IPS-18a (cell line): ENCODE data around the gene NFATC1.

Experiments
- H3K27ac ChIP-seq: one replicate; pipeline ENCODE4 v1.5.1; 2013; ENCODE audit warnings: low read length
- H3K27me3 ChIP-seq: one replicate; pipeline ENCODE4 v1.6.1; 2013; ENCODE audit warnings: mild to moderate bottlenecking, low read length; ENCODE audit not compliant: control insufficient read depth, insufficient read depth
- H3K36me3 ChIP-seq: one replicate; pipeline ENCODE4 v1.6.1; 2013; ENCODE audit warnings: low read depth, low read length; ENCODE audit not compliant: control insufficient read depth
- H3K4me1 ChIP-seq: one replicate; pipeline ENCODE4 v1.6.1; 2013; ENCODE audit warnings: low read depth, low read length; ENCODE audit not compliant: control insufficient read depth
- H3K4me3 ChIP-seq: one replicate; pipeline ENCODE4 v1.5.1; 2013; ENCODE audit warnings: low read length
- H3K9ac ChIP-seq: one replicate; pipeline ENCODE4 v1.6.1; 2013; ENCODE audit warnings: mild to moderate bottlenecking, low read length, moderate library complexity
- H3K9me3 ChIP-seq: one replicate; pipeline ENCODE4 v1.6.1; 2013; ENCODE audit warnings: low read depth, low read length; ENCODE audit not compliant: control insufficient read depth

Gene NFATC1

DNA sequence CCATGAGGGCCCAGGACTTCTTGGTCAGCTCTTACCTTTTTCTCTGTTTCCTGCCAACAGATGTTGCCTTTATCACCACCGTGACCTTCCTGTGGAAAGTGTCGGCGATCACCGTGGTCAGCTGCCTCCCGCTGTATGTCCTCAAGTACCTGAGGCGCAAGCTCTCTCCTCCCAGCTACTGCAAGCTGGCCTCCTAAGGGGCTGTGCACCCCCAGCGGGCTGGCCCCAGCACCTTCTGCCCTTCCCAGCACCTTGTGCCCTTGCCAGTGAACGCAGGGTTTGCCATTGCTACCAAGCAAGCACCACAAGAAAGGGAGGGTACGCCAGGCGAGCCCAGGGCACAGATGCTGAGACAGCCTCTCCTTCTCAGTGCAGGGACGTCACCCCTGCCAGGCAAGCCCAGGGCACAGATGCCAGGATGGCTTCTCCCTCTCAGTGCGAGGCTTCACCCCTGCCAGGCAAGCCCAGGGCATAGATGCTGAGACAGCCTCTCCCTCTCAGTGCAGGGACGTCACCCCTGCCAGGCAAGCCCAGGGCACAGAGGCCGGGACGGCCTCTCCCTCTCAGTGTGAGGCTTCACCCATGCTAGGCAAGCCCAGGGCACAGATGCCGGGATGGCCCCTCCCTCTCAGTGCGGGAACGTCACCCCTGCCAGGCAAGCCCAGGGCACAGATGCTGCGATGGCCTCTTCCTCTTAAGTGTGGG, 18.4 kb upstream of the NFATC1 start:
- no peak overlapping the region for H3K27ac ChIP-seq
- no peaks in the 10 kb centered on the region for H3K4me1 ChIP-seq
- H3K4me3 ChIP-seq = no peak overlapping the region
- H3K9ac ChIP-seq = no peak overlapping the region
- no peaks in the 10 kb centered on the region for H3K36me3 ChIP-seq
- no peaks in the 10 kb centered on the region for H3K9me3 ChIP-seq
- H3K27me3 ChIP-seq = no peaks in the 10 kb centered on the region

DNA sequence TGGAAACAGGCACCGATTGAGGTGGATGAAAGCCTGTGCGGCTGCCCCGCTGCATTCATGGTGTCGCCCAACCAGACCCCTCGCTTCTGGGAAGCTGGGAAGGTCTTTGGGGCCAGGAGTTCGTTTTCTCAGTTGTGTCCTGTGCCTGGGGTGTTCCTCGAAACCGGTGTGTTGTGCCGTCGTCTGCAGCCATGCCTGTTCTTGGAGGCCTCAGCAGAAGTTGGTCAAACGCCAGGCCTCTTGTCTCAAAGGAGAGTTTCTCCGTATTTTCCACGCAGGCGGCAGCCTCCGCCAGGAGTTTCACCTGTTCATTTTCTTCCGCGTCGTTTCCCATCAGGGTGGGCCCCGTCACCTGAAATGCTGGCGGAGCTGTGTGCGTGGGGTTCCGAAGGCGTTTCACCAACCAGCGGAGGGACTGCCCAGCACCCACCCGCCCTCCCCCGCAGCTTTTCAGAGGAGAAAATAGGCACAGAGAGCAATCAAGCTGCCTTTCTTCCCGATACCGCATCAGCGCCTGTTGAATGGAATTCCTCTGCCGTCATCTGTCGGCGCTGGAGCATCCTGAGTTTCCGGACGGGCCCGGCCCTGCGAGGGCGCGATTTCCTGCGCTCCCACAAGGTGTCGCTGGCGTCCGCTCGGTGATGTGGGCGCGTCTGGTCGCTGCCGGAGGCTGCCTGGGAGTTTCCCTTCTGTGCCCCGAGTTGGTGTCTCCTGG, 17.0 kb upstream of the NFATC1 start:
- Histone ChIP-seq H3K9me3 (no peaks in the 10 kb centered on the region), H3K27me3 (no peaks in the 10 kb centered on the region), H3K36me3 (no peaks in the 10 kb centered on the region), H3K9ac (peak overlapping the region; percentile 15), H3K4me1 (no peaks in the 10 kb centered on the region), H3K27ac (no peak overlapping the region), H3K4me3 (peak overlapping the region; percentile 33)

GRCh38 chr18:79379251-79379905, 16.4 kb upstream of the NFATC1 start:
- Histone ChIP-seq H3K4me3 (no peak overlapping the region), H3K9ac (no peak overlapping the region), H3K9me3 (no peaks in the 10 kb centered on the region), H3K36me3 (no peaks in the 10 kb centered on the region), H3K4me1 (no peaks in the 10 kb centered on the region), H3K27ac (no peak overlapping the region), H3K27me3 (no peaks in the 10 kb centered on the region)

DNA sequence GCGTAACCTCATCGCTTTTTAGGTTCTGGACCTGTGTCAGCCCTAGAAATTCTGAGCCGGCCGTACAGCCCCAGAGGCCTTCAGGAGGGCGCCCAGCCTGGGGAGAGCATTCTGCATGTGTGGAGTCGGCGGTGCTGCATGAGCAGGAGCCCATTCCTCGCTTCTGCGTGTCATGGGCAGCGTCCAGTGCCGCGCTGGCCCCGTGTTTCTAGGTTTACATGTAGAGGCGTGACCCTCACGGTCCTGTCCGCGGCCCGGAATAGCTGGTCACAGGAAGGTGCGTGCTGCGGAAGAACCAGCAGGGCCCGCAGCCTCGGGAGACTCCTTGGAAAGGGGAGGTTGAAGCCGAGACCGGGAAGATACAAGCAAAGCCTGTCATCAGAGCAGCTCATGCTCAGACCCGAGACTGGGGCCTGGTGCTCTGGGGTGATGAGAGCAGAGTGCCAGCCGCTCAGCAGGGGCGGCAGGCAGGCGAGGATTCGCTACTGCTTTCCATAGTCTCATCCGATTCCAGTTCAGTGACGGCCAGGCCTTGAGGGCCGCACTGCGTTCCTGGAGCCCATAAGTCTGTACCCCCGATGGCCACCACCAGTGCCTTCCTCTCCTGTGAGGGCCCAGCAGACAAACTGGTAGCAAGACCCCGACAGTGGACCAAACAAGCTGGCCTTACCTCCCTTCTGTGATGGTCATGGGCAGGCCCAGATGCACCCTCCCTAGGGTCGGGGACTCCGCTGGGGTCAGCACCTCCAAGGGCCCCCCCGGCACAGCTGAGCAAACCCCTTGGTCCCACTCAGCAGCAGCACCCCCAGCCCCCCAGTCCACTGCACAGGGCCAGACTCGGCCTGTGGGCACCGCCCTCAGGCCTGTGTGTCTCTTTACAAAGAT, 15.6 kb upstream of the NFATC1 start:
- Histone ChIP-seq H3K27me3 (no peaks in the 10 kb centered on the region), H3K4me1 (no peaks in the 10 kb centered on the region), H3K27ac (no peak overlapping the region), H3K9ac (no peak overlapping the region), H3K4me3 (no peak overlapping the region), H3K9me3 (no peaks in the 10 kb centered on the region), H3K36me3 (no peaks in the 10 kb centered on the region)

GRCh38 chr18:79380816-79381806, 14.6 kb upstream of the NFATC1 start:
- H3K9ac ChIP-seq = no peak overlapping the region
- no peak overlapping the region for H3K4me3 ChIP-seq
- no peaks in the 10 kb centered on the region for H3K27me3 ChIP-seq
- H3K9me3 ChIP-seq = no peaks in the 10 kb centered on the region
- H3K4me1 ChIP-seq = no peaks in the 10 kb centered on the region
- no peaks in the 10 kb centered on the region for H3K36me3 ChIP-seq
- H3K27ac ChIP-seq = no peak overlapping the region

GRCh38 chr18:79381811-79382311, 13.9 kb upstream of the NFATC1 start:
- H3K27me3 ChIP-seq = no peaks in the 10 kb centered on the region
- no peak overlapping the region for H3K4me3 ChIP-seq
- H3K36me3 ChIP-seq = no peaks in the 10 kb centered on the region
- H3K9me3 ChIP-seq = no peaks in the 10 kb centered on the region
- no peaks in the 10 kb centered on the region for H3K4me1 ChIP-seq
- no peak overlapping the region for H3K27ac ChIP-seq
- H3K9ac ChIP-seq = no peak overlapping the region

- H3K27me3 ChIP-seq = peaks cover 3% of the 10 kb centered on the region
- no peaks in the 10 kb centered on the region for H3K9me3 ChIP-seq
- no peak overlapping the region for H3K4me3 ChIP-seq
- H3K9ac ChIP-seq = no peak overlapping the region
- no peak overlapping the region for H3K27ac ChIP-seq
- H3K4me1 ChIP-seq = no peaks in the 10 kb centered on the region
- H3K36me3 ChIP-seq = no peaks in the 10 kb centered on the region
Observed at GRCh38 chr18:79382681-79383387, 12.9 kb upstream of the NFATC1 start.

DNA sequence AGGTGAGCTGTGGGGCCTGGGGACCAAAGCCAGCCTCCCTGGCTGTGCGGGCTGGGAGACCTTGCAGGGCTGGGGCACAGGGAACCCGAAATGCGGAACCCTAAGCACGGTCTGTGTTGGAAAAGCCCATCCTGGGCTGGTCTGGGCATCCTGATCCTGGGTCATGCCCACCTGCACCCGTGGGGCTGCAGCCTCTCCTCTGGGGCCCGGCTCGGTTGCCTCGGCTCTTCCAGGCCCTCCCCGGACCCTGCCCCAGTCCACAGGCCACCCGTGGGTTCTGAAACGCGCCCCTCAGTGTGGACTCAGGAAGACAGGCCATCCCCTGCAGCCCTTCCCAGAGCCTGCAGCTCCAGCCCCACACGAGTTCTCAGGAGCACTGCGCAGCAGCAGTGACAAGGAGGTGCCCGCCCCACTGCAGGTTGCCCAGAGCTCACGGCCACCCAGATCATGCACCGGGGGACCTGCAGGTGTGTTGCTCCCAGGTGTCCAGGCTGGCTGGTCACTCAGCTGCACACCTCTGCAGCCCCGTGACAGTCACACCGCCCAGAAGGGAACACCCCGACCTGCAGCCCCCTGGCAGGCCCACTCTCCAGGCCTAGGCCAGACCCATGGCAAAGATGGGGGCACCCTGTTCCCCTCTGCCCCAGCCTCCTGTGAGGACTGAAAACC, 12.2 kb upstream of the NFATC1 start:
- Histone ChIP-seq H3K36me3 (no peaks in the 10 kb centered on the region), H3K4me3 (no peak overlapping the region), H3K4me1 (no peaks in the 10 kb centered on the region), H3K27me3 (peaks cover 8% of the 10 kb centered on the region), H3K27ac (no peak overlapping the region), H3K9ac (no peak overlapping the region), H3K9me3 (no peaks in the 10 kb centered on the region)

GRCh38 chr18:79384151-79384807, 11.5 kb upstream of the NFATC1 start:
- Histone ChIP-seq H3K36me3 (no peaks in the 10 kb centered on the region), H3K9me3 (no peaks in the 10 kb centered on the region), H3K4me1 (no peaks in the 10 kb centered on the region), H3K9ac (no peak overlapping the region), H3K27ac (no peak overlapping the region), H3K27me3 (peaks cover 15% of the 10 kb centered on the region), H3K4me3 (no peak overlapping the region)
